Frontal cortex (tissue), 4 donors: Measurements from ENCODE around the gene AP2B1. TPM values are rescaled to one million over a fixed set of nuclear protein-coding genes. Genes with fewer than 3 reads are reported as not detected.

Source experiments
- DNase-seq, 2 donors: peaks; one replicate each; pipeline ENCODE4 v3.0.0; 2012; ENCODE audit warnings: low spot score in 2 of 2
- FAIRE-seq: peaks from 2 replicates; lab custom pipeline; 2012; peaks lifted over from hg19 to GRCh38; lab: Jason Lieb, UNC
- total RNA-seq: library from RNA; depleted of rRNA; stranded (reverse); fragments of >200 nt; gene quantifications from one replicate; pipeline ENCODE4 v1.2.3, GENCODE V29; 2014
- donor health status: control.
- donor health status: control.
- donor health status: control.

The AP2B1 gene
- total RNA-seq, 1 donor from 2014 or later, result 126 TPM

- no peak for FAIRE-seq
- no peak for DNase-seq
Observed at GRCh38 chr17:35617505-35617904, 30.4 kb downstream of the AP2B1 start.

GRCh38 chr17:35618628-35619027 lies 31.5 kb downstream of the AP2B1 start:
- no peak for DNase-seq
- FAIRE-seq, result no peak

DNA sequence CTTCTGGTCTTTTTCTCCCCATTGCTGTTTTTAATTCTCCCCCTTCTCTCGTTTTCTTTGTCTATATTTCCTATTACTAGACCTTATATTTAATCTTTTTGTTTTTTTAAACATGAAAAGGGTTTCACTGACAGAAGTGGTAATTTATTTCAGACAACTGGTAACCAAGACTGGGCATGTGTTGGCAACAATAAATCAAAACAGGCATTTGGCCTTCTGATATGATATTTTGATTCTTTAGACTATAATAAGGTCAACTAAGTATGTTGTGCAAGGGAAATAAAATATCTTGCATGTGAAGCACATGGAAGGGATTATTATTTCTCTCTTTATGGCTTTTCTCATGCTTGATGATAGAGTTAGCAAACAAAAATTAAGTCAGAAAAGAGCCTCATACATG lies 34.6 kb downstream of the AP2B1 start:
- DNase-seq (no peak), FAIRE-seq (no peak)

GRCh38 chr17:35627417-35627816 lies 40.3 kb downstream of the AP2B1 start:
- no peak for DNase-seq
- no peak for FAIRE-seq

DNA sequence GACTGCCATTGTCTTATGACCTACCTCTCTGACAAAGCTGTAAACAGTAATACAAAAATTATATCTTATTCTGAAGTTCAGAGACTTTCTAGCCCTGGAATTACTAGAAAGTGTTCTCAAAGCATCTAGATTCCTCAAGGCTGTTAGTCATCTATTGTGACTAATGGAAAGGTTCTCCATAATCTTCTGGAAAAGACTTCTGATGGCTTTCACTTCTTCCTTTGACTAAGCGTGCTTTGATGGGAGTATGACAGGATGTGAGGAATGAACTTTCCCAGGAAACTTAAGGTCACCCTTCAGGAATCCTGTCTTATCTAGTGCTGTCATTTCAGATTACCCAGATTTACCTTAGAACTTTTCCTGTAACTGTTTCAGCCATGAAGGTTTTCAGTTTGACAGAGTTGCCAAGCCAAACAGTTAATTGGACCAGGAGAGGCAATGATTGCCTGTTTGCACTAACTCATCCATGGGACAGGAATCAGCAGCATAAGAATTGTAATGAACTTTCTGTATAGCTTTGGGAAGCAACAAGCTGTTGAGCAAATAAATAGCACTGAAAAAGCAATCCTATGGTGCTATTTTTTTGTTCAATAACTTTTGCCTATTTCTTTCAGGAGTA lies 43.5 kb downstream of the AP2B1 start:
- FAIRE-seq (no peak), DNase-seq (no peak)

GRCh38 chr17:35641032-35641431 lies 53.9 kb downstream of the AP2B1 start:
- DNase-seq (no peak), FAIRE-seq (no peak)

GRCh38 chr17:35645923-35646322 lies 58.8 kb downstream of the AP2B1 start:
- no peak for DNase-seq
- FAIRE-seq, result no peak

DNA sequence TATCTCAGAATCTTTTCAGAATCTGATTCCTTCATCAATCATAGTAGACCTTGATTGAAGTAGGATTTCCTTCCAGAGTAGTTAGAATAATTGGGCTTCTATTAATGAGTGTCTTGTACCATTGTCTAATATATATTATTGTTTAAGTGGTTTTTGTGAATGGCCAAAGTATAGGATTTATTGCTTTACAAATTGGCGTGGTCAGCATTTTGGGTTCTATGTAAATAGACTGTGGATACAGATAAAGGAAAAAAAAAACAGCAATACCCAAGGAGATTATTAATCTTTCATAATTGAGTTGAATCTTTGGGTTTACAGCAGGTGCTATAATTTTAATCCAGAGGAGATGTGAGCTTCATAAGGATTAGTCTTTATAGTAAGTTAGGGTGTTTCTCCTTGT lies 64.3 kb downstream of the AP2B1 start:
- FAIRE-seq (no peak), DNase-seq (no peak)

DNA sequence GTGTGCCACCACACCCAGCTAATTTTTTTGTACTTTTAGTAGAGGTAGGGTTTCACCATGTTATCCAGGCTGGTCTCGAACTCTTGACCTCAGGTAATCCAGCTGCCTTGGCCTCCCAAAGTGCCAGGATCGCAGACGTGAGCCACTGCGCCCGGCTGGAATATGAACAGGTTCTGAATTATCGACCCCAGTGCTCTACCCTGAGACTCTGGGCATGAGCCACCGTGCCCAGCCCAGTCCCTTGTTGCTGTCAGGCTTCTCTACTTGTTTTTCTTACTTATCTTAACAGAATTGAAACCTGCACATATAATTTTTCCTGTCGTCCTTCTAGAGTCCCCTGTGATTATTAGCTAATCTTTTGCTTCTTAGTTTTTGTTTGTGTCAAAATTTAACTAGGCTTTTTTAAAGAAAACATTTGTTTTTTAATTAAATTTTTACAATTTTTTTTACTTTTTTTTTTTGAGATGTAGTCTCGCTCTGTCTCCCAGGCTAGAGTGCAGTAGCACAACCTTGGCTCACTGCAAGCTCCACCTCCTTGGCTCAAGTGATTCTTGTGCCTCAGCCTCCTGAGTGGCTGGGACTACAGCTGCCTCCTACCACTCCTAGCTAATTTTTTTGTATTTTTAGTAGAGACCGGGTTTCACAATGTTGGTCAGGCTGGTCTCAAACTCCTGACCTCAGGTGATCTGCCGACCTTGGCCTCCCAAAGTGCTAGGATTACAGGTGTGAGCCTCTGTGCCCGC lies 66.7 kb downstream of the AP2B1 start:
- FAIRE-seq (no peak), DNase-seq (no peak)

GRCh38 chr17:35655303-35655702 lies 68.2 kb downstream of the AP2B1 start:
- DNase-seq (no peak), FAIRE-seq (no peak)

DNA sequence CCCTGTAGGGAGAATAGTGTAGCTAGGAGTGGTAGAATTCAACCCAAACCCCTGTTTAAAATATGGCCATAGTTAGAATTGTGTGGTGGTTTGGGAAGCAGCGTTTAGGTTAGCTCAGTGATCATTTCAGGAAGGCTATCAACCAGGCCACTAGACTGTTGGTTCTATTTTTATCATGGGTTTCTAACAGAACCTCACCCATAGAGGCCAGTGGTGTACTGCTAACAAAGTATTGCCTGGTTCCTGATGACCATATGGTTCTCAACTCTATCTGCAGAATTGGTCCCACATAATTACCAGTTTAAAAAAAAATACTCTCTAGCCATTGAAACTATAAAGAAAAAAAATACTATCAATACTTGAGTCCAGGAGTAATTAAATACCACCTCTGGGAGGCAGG lies 73.8 kb downstream of the AP2B1 start:
- DNase-seq, result no peak
- no peak for FAIRE-seq

DNA sequence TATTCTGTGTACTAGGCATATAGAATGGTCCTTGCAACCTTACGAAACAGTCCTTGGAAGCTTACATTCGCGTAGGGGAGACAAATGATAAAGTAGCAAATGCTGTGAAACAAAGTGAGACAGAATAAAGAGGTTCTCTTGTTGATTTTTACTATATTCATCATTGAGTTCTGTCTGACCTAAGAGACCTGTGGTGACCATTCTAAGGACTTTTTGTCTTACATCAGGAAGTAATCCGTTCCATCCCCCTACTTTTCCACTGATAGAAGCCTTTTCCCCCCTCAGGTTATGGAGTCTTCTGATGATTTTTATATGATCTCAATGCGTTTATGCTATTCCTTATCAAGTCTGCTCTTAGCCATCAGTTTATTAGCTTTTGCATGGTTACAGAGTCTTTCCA lies 77.6 kb downstream of the AP2B1 start:
- DNase-seq (no peak), FAIRE-seq (no peak)

DNA sequence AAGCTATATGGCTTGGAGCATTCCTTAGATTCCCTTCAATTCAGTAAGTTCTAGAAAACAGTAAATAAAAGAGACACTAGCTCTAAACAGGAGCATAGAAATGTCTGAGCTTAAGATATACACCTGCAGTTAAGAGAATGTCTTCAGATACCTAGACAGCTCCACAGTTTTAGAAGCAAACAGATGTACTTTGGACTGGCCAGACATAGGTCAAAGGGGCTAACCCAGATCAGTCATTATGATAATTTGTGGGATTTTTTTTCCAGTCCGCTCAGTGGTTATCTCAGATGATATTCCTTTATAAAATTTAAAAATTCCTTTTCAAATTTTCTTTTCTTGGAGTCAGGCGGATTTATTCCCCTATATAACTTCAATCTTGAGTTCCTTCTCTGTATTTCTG lies 78.5 kb downstream of the AP2B1 start:
- no peak for DNase-seq
- FAIRE-seq, result no peak

GRCh38 chr17:35666070-35666469 lies 78.9 kb downstream of the AP2B1 start:
- FAIRE-seq (no peak), DNase-seq (no peak)

- FAIRE-seq (no peak), DNase-seq (no peak)
Observed at GRCh38 chr17:35666967-35667532, 79.9 kb downstream of the AP2B1 start.

DNA sequence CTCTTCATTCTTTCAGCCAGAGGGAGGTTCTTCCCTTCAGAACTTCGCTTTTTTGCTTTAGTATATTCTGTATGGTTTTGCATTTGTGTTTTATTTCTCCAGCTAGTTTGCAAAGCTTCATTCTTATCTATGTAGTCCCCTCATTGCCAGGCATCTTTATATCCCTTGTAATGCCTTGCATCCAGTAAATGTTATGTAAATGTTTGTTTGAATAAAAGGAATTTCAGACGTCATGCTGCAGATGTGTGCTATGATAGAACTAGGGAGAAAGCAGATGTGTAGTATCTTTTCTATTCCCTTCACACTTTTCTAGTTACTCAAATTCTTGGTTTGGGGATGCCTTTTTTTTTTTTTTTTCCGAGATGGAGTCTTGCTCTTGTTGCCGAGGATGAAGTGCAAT lies 81.7 kb downstream of the AP2B1 start:
- FAIRE-seq, result no peak
- DNase-seq, result no peak

DNA sequence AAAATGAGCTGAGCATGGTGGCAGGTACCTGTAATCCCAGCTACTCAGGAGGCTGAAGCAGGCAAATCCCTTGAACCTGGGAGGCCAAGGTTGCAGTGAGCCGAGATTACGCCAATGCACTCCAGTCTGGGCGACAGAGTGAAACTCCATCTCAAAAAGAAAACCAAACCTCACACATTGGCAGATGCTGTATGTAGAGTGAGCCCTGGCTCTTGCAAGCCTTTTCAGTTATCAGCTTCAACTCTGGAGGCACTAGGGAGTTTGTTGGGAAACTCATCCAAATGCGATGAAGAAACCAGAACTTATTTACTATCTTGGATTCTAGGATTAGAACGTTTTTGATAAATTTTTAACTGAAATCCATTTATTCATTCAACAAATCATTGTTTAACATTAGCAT lies 87.4 kb downstream of the AP2B1 start:
- FAIRE-seq, result no peak

GRCh38 chr17:35676441-35676840 lies 89.3 kb downstream of the AP2B1 start:
- FAIRE-seq (no peak), DNase-seq (no peak)

More for the DNA sequence above, 87.4 kb downstream of the AP2B1 start:
- DNase-seq, result no peak

GRCh38 chr17:35679007-35679682 lies 92.0 kb downstream of the AP2B1 start:
- no peak for DNase-seq
- FAIRE-seq, result no peak

GRCh38 chr17:35683591-35683990 lies 96.5 kb downstream of the AP2B1 start:
- FAIRE-seq, result no peak

More at GRCh38 chr17:35683591-35683990, 96.5 kb downstream of the AP2B1 start:
- DNase-seq, result no peak
